ENCODE measurements around the gene F5.

DNA sequence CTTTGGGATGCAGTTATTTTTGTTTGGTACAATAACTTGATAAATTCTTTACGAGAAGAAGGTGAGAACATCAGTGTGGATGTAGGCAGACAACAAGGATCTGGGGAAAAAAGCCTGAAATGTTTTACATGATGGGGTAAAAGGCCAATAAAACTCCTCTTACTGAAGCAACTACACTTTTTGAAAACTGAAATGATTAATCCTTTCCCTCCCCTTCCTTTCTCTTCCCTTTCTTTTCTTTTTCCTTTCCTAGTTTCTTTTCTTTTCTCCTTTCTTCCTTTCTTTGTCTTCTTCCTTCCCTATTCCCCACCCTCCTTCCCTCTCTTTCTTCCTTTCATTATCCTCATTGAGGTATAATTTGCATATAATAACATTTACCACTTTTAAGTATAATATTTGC lies 24.6 kb downstream of the F5 start:
- TF ChIP-seq CTCF (IDR thresholded peaks at IDR 0.05): no peak
- no peak for TF ChIP-seq POLR2A (IDR thresholded peaks at IDR 0.05)
